Kidney epithelial cell (primary cell): ENCODE data around the gene GRM6. TPM values are rescaled to one million over a fixed set of nuclear protein-coding genes. Genes with fewer than 3 reads are reported as not detected.

Experiments
- DNase-seq: peaks from one replicate; pipeline ENCODE4 v3.0.0-alpha.2; 2010; ENCODE audit warnings: low read depth
- H3K27me3 ChIP-seq: 2 replicates; pipeline ENCODE4 v1.6.0; 2011; ENCODE audit warnings: low read length; ENCODE audit not compliant: control insufficient read depth, insufficient read depth
- H3K36me3 ChIP-seq: 2 replicates; pipeline ENCODE4 v1.5.1; 2011; ENCODE audit warnings: low read length; ENCODE audit not compliant: control insufficient read depth, insufficient read depth
- H3K4me3 ChIP-seq: 2 replicates; pipeline ENCODE4 v1.5.1; 2011; ENCODE audit warnings: low read depth, mild to moderate bottlenecking, control low read depth, low read length
- CTCF ChIP-seq: IDR thresholded peaks from 2 replicates; pipeline ENCODE4 v1.5.1; 2011; ENCODE audit warnings: mild to moderate bottlenecking, moderate library complexity, low read length, control low read depth, inconsistent platforms; ENCODE audit not compliant: insufficient read depth, poor library complexity, severe bottlenecking
- total RNA-seq: library from RNA; depleted of rRNA; stranded (reverse); fragments of >200 nt; gene quantifications from 2 replicates; pipeline ENCODE4 v1.2.3, GENCODE V29; 2015

Gene GRM6
- total RNA-seq, 1 donor from 2014 or later: not detected

- Histone ChIP-seq H3K36me3 (no peaks in the 10 kb centered on the region), H3K27me3 (no peaks in the 10 kb centered on the region), H3K4me3 (no peak overlapping the region)
- no peak for DNase-seq
- TF ChIP-seq CTCF: no peak
Observed at GRCh38 chr5:179006564-179006963, 11.4 kb upstream of the GRM6 start.

GRCh38 chr5:178998441-178998840, 3.3 kb upstream of the GRM6 start:
- no peak overlapping the region for H3K4me3 ChIP-seq
- no peak for TF ChIP-seq CTCF
- H3K27me3 ChIP-seq: peaks cover 17% of the 10 kb centered on the region
- no peaks in the 10 kb centered on the region for H3K36me3 ChIP-seq
- no peak for DNase-seq

- H3K27me3 ChIP-seq: peaks cover 19% of the 10 kb centered on the region
- no peak for TF ChIP-seq CTCF
- no peaks in the 10 kb centered on the region for H3K36me3 ChIP-seq
- H3K4me3 ChIP-seq: no peak overlapping the region
- no peak for DNase-seq
Observed at GRCh38 chr5:178997191-178997590, 2.1 kb upstream of the GRM6 start.

GRCh38 chr5:178996156-178996555, 1.0 kb upstream of the GRM6 start:
- H3K27me3 ChIP-seq: peaks cover 19% of the 10 kb centered on the region
- TF ChIP-seq CTCF: no peak
- no peaks in the 10 kb centered on the region for H3K36me3 ChIP-seq
- no peak for DNase-seq
- H3K4me3 ChIP-seq: no peak overlapping the region

GRCh38 chr5:178995341-178995690, 196 bp upstream of the GRM6 start:
- no peaks in the 10 kb centered on the region for H3K36me3 ChIP-seq
- no peak overlapping the region for H3K4me3 ChIP-seq
- peaks cover 19% of the 10 kb centered on the region for H3K27me3 ChIP-seq
- no peak for TF ChIP-seq CTCF
- DNase-seq: no peak

- Histone ChIP-seq H3K4me3 (no peak overlapping the region), H3K27me3 (peaks cover 19% of the 10 kb centered on the region), H3K36me3 (no peaks in the 10 kb centered on the region)
- no peak for DNase-seq
- TF ChIP-seq CTCF: no peak
Observed at GRCh38 chr5:178993955-178994579, 1.1 kb downstream of the GRM6 start.
